ENCODE measurements around the gene B4GALT1.
A peak's percentile ranks its signal among the peaks of the same experiment; 100 is the strongest.
"Not testable (repeated sequence)": the region's sequence is repeated elsewhere in the genome, so short reads cannot be mapped to it uniquely, and the experiment has no call there.

B4GALT1 gene

DNA sequence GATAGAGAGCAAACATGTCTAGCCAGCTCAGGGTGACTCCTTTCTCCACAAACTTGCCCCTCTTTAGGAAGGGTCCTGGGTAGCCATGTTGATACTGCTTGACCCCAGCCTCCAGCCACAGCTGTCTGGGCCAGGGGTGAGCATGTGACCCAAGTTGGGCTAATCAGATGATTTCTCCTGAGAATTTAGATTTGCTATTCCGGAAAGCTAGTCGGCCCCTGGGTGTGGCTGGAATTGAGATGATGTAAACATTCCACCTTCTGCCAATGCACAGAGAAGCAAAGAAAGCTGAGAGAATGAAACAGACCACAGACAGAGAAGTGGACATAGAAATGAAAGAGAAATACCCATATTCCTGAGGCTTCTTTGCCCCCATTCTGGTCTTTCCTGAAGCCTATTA is 17.8 kb upstream of the B4GALT1 start:
- DNase-seq (ENCODE audit: low read depth) = no peak

DNA sequence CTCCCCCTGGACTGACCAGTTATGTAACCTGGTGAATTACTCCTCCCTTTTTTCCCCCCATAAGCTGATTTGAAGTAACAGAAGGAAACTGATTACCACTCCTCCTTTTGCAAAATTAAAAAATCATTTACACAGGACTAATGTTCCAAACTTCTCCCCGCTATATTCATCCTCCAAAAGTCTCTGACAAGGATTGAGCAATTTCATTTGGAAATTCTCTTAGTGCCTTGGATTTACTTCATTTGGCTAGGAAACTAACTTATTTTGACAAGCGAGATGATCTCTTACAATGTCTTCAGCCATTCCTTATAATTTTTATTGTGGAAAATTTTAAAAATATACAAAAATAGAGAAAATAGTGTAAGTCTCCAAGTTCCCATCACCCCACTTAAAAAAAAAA is 15.4 kb upstream of the B4GALT1 start:
- no peak for DNase-seq (ENCODE audit: low read depth)

DNA sequence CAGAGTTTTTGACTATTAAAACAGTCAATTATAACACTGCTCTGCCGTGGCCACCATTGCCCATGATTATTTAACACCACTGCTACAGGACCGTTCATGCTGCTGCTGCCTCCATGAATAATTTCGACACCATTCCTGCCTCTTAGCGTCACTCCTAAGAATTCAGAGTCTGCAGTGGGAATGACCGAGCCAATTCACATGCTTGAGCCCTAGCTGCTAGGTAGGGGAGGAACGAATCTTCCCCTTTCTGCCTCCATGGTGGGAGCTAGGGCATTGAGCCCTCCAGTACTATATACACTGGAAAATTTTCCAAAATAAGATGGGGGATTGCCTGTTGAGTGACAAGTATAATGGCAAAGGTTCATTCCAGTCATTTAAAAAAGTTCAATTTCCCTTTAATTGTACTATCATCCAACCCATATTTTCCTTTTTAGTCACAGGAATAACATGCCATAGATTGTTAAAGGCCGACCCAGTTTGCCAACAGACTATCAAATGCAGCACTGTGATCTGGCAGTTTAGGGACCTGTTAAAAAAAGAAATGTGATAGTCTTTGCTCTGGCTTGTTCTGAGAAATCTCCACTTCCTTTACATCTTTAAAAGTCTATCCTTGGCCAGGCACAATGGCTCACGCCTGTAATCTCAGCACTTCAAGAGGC is 13.5 kb upstream of the B4GALT1 start:
- peak; percentile 92 for DNase-seq (ENCODE audit: low read depth)

DNA sequence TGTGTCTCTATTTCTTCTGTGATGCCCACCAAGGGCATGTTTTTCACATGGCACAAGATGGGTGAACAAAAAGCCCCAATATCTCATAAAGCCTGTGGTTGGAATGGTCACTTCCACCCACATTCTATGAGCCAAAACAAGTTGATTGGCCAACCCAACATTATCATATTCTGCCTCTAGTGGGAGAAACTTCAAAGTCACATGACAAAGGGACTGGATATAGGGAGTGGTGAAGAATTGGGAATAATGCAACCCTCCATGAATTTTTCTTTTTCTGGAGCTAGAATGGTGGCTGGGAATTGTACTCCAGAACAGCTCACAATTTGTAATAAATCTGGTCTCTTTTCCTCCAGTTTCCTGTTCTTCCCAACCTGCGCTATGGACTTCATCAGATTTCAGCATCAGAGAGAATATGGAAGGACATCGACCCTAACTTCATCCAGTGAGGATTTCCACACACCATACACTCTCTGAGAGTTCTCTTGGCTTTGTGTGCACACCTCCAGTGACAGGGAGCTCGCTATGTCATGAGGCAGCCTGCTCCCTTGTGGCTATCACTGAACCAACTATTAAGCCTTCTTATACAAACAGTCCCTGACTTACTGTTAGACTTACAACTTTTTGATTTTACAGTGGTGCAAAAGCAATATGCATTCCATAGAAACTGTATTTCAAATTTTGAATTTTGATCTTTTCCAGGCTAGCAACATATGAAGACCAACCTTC is 12.0 kb upstream of the B4GALT1 start:
- DNase-seq (ENCODE audit: low read depth) = no peak

DNA sequence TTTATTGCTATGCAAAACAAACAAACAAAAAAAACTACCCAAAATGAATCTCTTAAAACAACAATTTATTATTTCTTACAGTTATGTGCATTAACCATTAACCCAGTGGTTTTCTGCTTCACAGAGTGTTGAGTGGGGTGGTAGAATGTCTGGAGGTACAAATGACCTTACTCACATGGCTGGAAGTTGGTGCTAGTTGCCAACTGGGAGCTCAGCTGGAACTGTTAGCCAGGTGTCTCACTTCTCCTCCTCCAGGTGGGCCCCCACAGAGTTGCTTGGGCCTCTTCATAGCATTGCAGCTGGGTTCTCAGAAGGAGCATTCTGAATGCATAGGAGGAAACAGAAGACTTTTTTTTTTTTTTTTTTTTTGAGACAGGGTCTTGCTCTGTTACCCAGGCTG is 10.5 kb upstream of the B4GALT1 start:
- DNase-seq (ENCODE audit: low read depth) = no peak

DNA sequence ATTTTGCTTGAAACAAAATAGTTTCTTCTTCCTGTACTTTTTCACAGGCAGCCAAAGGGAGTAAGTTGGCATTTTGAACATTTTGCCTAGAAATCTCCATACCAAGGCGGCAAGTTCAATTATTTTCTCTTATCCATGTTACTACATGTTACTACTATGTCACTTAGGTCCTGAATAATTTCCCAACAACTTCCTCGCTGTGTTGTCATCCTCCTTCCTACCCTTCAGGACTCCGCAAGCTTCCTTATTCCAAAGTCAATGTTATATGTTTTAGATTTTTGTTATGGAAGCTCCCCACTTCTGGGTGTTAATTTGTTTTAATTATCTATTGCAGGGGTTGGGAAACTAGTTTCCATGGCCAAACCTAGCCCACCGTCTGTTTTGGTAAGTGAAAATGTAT is 9.9 kb upstream of the B4GALT1 start:
- no peak for DNase-seq (ENCODE audit: low read depth)

DNA sequence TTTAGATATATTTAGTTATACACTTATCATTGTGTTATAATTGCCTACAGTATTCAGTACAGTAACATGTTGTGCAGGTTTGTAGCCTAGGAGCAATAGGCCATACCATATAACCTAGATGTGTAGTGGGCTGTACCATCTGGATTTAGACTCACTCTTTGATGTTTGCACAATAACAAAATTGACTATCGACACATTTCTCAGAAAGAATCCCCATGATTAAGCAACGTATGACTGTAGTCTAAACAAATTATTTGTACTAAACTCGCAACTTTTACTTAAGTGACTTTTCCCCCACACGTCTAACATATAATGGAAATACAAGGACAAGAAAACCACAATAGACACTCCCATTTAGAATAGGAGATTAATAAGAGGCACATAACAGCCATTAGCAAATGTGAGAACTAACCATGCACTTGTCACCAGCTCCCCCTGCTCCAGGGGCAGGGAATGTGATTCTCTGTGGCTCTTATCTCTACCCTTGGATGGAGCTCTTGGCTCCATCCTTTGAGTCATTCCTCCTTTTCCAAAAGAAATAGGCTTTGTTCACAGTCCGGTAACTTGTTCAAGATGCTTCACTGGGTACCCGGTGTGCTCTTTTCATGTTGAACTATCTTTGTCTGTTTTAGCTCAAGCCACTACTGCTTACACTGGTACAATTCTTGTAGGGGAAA is 8.7 kb upstream of the B4GALT1 start:
- no peak for DNase-seq (ENCODE audit: low read depth)

DNA sequence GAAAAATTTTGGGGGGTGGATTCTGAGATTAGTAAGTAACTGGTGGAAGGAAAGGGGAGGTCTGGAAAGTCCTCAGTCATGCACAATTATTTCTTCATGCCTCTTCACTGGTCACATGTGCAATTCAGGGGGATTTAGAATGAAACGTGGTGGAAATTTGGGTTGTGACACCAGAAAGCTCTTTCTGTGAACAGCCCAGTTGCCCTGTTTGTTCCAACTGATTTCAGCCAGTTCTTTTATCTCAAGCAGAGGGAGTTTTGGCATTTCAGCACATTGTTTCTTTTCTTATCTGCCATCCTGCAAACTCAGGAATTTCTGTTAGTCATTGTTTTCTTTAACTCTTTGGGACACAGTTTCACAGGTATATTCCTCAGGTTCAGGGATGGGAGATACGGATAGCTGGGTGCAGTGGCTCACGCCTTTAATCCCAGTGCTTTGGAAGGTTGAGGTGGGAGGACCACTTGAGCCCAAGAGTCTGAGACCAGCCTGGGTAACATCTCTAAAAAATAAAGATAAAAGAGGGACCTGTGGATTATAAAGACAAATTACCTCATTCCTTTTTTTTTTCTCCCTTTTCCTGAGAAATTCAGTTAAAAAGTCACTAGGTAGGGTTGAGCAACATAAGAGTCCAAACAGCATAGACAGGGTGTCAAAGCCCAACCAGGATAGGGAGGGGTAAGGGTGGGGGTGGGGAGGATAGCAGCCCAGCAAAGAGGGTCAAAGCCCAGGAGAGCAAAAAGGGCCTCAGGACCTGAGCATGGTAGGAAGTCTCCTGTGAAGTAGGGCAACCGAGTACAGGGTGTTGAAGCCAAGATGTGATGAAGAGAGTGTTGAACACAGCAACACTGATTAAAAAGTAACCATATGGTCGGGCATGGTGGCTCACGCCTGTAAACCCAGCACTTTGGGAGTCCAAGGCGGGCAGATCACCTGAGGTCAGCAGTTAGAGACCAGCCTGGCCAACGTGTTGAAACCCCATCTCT is 5.4 kb upstream of the B4GALT1 start:
- DNase-seq (ENCODE audit: low read depth) = no peak

DNA sequence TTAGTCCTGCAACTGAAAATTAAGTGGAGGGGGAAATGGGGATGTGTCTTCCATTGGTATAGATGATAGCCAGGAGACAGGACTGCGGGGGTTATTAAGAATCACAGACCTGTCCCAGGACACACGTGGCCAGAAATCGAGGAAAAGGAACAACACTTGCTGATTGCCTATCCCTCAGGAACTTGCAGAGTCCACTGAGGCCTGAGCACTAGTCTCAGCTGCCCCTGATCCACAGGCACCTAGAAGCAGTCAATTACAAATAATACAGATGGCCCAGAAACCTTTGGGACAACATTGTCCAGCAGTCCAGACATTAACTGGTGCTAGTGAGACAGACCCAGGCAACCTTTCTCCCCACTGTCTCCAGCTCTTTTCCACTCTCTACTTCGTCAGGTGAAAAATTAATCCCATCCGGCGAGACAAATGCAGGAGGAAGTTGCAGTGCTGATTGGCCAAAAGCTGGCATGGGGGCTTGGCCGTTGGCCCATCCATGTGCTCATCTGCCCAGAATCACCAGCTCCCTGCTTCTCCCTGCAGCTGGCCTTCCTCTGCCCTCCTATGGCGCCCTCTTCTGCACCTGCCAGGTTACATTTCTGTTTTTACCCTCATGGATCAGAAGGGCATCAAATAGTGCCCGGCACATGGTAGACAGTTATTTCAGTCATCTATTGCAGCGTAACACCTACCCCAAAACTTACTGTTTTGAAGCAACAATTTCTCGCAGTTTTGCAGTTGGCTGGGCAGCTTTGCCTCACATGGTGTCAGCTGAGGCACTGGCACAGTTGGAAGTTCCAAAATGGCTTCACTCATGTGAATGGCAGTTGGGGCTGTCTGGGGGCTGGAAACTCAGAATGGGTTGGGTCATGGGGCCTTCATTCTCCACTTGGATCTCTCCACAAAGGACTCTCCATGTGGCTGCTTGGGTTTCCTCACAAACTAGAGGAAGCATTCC is 3.6 kb upstream of the B4GALT1 start:
- peak; percentile 47 for DNase-seq (ENCODE audit: low read depth)

DNA sequence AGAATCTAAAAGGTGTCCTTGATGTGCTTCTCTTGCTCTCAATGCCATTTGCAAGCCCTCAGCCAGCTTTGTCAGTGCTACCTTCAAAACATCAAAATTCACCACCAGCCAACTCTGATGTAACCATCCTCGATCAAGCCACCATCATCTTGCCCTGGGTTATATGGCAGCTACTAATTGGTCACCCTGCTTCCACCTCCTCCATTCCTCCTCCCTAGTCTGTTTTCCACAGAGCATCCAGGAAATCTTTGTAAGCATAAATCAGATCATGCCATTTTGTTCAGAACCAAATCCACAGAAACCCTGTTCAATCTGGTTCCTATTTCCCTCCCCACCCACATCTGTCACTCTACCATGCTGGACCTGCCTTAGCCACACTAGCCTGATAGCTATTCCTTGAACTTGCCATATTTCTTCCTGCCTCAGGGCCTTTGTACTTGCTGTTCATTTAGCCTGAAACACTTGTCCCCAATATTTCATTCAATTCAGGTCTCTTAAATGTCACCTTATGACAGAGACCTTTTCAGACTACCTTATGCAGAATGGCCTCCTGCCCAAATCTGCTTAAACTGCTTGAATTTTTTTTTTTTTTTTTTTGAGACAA is 1.9 kb upstream of the B4GALT1 start:
- DNase-seq (ENCODE audit: low read depth) = no peak

DNA sequence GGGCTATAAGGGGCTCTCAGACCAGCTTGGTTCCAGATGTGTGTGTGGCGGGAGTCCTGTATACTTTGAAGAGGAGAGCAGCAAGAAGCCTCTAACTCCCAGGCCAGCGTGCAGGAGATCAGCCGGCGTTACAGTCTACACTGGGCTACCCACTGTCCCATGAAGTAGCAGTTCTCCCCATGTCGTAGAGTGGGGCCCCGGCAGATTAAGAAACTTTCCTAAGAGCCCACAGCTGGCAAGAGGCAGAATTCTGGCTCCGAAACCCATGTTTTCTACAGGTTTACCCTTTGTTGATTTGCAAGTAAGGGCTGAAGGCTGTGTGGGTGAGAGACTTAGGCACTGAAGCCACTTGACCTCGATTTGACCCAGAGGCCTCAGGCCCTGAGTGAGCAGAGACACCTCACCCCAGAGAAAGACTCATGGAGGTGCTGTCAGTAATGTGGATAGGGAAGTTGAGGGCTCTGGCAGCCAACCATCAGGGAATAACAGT is 881 bp upstream of the B4GALT1 start:
- no peak for DNase-seq (ENCODE audit: low read depth)

DNA sequence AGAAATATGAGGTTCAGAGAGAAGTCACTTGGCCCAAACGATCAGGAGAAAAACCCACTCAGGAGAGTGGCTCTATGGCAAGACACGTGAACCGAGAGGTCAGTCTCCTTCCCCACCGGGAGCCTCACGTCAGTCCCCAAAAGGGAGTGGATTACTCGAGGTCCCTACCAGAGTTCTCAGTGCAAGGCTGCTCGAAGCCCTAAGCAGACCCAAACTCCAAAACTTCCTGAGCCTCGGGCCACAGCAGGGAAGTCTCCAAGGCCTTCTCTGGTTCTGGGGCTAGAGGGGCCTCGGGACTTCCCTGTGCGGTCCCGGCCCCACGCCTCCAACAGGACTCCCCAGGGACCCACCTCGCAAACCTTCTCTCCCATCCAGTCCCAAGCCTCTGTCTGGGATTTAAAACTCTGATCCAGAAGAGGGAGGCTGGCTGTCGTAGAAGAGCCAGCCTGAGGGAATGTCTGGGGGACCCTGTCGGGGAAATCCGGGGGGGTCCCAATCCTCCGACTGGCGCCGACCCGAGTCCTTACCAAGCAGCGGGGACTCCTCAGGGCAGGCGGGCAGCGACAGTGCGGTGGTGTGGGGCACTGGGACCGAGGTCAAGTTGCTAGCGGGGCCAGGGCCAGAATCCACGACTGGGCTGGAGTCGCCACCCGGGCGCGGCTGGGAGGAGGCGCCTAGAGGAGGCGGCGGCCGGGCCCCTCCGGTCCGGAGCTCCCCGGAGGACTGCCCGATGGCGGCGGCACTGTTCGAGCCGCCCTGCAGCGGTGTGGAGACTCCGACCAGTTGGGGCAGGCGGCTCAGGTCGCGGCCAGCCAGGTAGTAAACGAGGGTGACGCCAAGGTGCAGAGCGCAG is 679 bp downstream of the B4GALT1 start:
- peak; percentile 41 for DNase-seq (ENCODE audit: low read depth)

DNA sequence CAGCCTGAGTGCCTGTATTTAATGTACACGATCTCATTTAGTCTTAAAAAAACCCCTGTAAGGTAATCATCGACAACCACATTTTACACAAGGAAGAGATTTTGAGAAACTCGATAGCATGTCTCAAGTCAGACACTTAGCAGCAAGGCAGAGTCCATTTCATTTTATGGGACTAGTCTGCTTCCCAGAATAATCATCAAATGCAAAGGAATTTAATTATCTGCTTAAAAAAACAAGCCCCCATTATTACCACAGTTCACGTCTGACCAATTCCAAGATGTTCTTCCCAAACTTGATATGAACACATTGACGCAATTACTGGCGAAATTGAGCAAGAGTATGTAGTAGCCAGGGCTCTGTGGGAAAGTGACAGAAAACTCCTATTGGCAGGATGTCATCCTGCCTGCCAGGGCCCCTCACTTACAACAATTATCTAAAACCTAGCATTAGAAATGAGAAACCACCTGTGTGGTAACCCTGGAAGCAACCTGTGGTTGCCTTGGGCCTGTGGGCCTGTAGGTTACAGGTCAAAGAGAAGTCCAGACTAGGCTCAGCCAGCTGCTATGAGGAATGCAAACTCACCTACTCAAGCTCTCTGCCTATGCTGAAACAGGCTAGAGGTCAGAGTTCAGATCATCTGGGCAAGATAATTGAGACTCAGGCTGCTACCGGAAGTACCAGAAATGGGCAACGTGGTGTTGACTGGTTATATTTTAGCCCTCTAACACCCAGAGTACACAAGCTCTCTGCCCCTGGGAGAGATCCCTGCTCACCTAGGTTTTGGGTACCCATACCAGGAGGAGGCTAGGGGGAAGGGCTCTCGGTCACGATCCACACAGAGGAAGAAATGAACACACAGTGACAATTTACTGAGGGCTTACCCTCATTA is 1.6 kb downstream of the B4GALT1 start:
- DNase-seq (ENCODE audit: low read depth) = peak; percentile 97

DNA sequence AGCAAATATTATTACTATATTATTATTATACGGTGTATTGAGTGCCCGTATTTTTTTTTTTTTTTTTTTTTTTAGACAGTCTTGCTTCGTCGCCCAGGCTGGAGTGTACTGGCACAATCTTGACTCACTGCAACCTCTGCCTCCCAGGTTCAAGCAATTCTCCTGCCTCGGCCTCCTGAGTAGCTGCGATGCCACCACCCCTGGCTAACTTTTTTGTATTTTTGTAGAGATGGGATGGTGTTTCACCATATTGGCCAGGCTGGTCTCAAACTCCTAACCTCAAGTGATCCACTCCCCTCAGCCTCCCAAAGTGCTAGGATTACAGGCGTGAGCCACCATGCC is 2.2 kb downstream of the B4GALT1 start:
- DNase-seq (ENCODE audit: low read depth) = not testable (repeated sequence)

DNA sequence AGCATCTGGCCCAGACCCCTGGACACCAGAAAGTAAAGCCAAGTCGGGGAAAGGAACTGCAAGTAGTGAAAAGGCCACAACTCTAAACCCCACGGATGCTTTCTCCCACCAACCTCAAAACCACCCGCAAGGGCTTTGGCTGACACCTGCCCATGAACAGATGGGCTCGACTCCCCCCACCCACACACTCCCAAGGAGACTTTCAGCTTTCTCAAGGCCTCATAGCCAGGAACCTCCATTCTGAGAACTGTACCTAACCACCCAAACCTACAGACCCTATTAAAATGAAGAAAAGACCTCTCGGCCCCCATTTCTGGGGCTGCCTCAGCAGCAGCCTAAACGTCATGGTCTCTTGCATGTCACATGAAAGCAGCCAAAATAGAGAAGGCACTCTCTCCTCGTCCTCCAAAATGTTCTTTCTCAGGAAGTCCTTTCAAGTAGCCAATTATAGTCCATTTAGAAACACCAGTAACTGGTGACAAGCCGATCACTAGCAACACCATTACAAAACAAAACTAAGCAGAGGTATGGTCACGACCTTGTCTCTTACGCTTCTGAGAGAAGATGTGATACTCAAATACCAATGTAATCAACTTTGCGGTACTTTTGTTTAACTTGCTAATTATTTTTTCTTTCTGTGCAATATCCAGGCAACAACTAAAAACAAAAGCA is 2.9 kb downstream of the B4GALT1 start:
- peak; percentile 32 for DNase-seq (ENCODE audit: low read depth)

DNA sequence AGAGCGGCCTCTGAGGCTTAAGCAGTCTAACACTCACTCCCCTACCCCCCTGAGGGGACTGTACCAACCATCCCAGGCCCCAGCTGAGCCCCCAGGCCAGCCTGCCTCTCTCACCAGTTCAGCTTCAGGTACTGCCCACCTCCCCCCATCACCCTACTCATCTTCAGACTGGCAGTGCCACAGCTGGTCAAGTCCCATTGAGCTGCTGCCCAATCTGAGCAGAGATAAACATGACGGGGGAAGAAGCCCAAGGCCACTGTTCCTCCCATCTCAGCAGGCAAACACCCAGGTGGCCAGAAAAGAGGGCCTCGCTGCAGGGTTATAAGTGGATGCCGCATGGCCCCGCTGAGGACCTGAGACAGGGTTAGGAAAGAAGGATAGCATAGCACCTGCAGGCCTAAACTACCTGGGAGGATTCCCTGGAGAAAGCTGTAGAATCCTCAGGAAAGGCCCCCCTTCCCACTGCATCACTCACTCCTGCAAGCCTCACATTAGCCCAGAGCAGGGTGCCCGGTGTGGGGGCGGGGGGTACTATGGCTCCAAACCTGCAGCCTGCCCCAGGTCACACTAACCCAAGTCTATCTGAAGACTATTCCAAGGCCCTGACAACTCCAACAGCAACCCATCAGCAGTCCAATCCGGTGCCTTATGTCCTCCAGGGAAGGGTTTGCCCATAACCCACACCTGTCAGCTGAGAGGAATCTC is 3.6 kb downstream of the B4GALT1 start:
- DNase-seq (ENCODE audit: low read depth) = no peak

DNA sequence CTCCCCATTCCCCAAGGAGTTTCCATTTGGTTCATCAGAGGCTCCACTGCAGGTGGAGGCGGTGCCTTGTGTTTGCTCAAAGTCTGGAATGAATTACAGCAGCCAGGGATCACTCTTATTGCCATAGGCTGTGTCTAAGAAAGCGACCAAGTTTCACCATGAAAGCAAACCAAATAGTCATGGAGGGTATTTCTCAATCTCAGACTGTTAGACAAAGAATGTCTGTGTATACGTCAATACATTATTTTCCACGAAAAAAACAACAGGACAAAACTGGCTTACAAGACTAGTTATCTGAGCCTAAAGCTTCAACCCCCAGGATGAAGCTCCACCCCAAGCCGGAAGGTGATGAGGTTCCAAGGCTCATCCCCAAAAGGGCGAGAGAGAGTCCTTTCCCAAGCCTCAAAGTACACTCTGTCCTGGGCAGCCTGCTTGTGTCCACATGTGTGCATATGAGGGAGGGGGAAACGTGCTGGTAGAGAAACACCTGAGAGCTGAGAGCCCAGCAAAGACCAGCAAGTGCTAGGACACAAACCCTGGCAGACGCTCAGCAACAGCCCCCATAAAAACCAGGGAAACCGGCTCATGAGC is 4.3 kb downstream of the B4GALT1 start:
- DNase-seq (ENCODE audit: low read depth) = peak; percentile 93

Measured in EH (cell line).